Hepatocyte (in vitro differentiated cells): ENCODE results near the gene GALNTL6. TPM values are rescaled to one million over a fixed set of nuclear protein-coding genes. Genes with fewer than 3 reads are reported as not detected.

Source experiments
- DNase-seq: peaks from one replicate; pipeline ENCODE4 v3.0.0-alpha.2; 2016; ENCODE audit warnings: low spot score
- H2AFZ ChIP-seq: fragments of 200-600 bp; sonication (generic); 2 replicates; pipeline ENCODE4 v1.6.0; 2016; ENCODE audit warnings: antibody characterized with exemption, mild to moderate bottlenecking
- H3K27ac ChIP-seq: fragments of 200-600 bp; sonication (generic); 2 replicates; pipeline ENCODE4 v1.5.1; 2016; ENCODE audit warnings: mild to moderate bottlenecking
- H3K27me3 ChIP-seq: fragments of 200-600 bp; sonication (generic); 2 replicates; pipeline ENCODE4 v1.6.1; 2016
- H3K36me3 ChIP-seq: fragments of 200-600 bp; sonication (generic); replicated peaks from 2 replicates; pipeline ENCODE4 v1.5.1; 2016; ENCODE audit warnings: low read depth; ENCODE audit not compliant: insufficient read depth
- H3K4me1 ChIP-seq: fragments of 200-600 bp; sonication (generic); 2 replicates; pipeline ENCODE4 v1.5.1; 2016; ENCODE audit warnings: mild to moderate bottlenecking, moderate library complexity; ENCODE audit not compliant: insufficient read depth
- H3K4me2 ChIP-seq: fragments of 200-600 bp; sonication (generic); 2 replicates; pipeline ENCODE4 v1.6.0; 2016
- H3K4me3 ChIP-seq: fragments of 200-600 bp; sonication (generic); 2 replicates; pipeline ENCODE4 v1.5.1; 2016; ENCODE audit warnings: mild to moderate bottlenecking
- H3K79me2 ChIP-seq: fragments of 200-600 bp; sonication (generic); 2 replicates; pipeline ENCODE4 v1.6.0; 2017; ENCODE audit warnings: mild to moderate bottlenecking
- H3K9me2 ChIP-seq: fragments of 200-600 bp; sonication (generic); replicated peaks from 2 replicates; pipeline ENCODE4 v1.6.0; 2017; ENCODE audit warnings: mild to moderate bottlenecking; ENCODE audit not compliant: insufficient read depth
- H3K9me3 ChIP-seq: fragments of 200-600 bp; sonication (generic); 2 replicates; pipeline ENCODE4 v1.5.1; 2016; ENCODE audit warnings: low read depth, mild to moderate bottlenecking
- H4K20me1 ChIP-seq: fragments of 200-600 bp; sonication (generic); 2 replicates; pipeline ENCODE4 v1.6.0; 2016; ENCODE audit warnings: mild to moderate bottlenecking; ENCODE audit not compliant: insufficient read depth, poor library complexity, severe bottlenecking
- EZH2 ChIP-seq: fragments of 200-600 bp; sonication (generic); IDR thresholded peaks from 2 replicates; pipeline ENCODE4 v1.6.1; 2016; ENCODE audit warnings: antibody characterized with exemption, mild to moderate bottlenecking, borderline replicate concordance
- EZH2phosphoT487 ChIP-seq: fragments of 200-600 bp; sonication (generic); IDR thresholded peaks from one replicate; pipeline ENCODE4 v1.6.1; 2018; ENCODE audit warnings: antibody characterized with exemption, mild to moderate bottlenecking, low read depth, moderate library complexity; ENCODE audit not compliant: unreplicated experiment, severe bottlenecking
- WGBS: methylation state at CpG from one replicate; pipeline ENCODE4 v1.1.6; 2016; ENCODE audit warnings: low lambda C conversion rate; ENCODE audit errors: missing lambda C conversion rate; 5-methylcytosine and 5-hydroxymethylcytosine counted together
- polyA plus RNA-seq: library from polyadenylated mRNA; unstranded; fragments of >200 nt; fragmentation: Nextera tagmentation; extraction: Ambion mirVana; gene quantifications from 2 replicates; pipeline ENCODE4 v1.2.1, GENCODE V29; 2016
- total RNA-seq: library from RNA; depleted of rRNA; stranded (reverse); fragments of >200 nt; gene quantifications from 2 replicates; pipeline ENCODE4 v1.2.3, GENCODE V29; 2014
- TF ChIP-seq, protein P1 (sequence below): fragments of 200-600 bp; sonication (generic); IDR thresholded peaks from 2 replicates; pipeline ENCODE4 v1.5.1; 2016; ENCODE audit warnings: antibody characterized with exemption, mild to moderate bottlenecking; ENCODE audit not compliant: poor library complexity

Gene GALNTL6
- total and polyA plus RNA-seq, 2 experiments from 2014 or later: 0.53 to 0.74 TPM

DNA sequence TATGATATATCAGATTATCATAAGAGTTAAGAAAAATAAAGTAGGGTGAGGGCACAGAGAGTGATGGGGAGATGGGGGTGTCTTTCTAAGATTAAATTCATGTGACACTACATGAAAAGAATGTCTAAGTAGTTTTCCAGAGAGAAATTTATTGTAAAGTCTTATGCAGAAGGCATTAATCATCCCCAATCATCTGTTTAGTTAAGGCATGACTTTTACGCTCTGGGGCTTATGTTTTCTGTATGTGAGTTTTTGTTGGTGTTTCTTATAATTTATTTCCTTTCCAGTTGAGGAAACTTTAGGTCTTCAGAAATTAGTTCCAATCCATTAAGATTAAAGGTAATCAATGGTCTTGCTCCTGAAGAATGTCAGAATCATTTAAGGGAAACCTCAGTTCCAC, 972.4 kb downstream of the GALNTL6 start:
- 83% methylated on average over 1 of the region's 1 CpG for WGBS

DNA sequence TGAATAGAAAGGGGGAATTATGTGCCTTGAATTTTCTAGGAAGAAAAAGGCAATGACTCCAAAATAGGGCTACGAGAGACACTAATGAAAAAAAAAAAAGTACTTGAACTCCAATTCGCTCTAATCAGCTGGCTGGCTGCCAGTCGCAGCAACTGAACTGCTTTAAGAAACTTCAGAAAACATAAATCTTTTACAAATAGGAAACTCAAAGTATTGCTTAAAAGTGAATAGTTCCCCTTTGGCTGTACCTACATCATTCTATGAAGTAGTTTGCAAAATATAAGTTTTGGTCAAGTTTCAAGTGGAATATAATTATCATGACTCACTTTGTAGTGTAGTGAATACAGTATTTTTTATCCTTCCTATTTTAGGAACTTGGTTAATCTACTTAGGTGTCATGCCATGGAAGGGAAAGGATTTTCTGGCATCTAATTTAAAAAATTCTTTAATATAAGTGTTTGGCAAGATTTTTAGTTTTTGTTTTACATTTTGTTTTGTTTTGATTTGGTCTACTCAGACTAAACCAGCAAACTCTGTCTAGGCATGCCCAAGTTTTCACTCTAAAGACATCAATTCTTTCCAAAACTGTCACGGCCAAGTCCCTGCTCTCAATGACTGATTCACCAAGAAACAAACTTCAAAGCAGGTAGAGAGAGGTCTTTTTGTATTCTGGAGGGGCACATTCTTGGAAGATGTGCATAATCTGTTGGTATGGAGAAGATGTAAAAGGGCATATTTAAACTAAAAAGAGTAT, 973.0 kb downstream of the GALNTL6 start:
- no peaks in the 10 kb centered on the region for H3K9me2 ChIP-seq
- H3K27ac ChIP-seq: no peak overlapping the region
- no peaks in the 10 kb centered on the region for H3K36me3 ChIP-seq
- no peaks in the 10 kb centered on the region for H3K79me2 ChIP-seq
- TF ChIP-seq EZH2phosphoT487: no peak
- no peak for TF ChIP-seq EZH2
- TF ChIP-seq, protein P1, sequence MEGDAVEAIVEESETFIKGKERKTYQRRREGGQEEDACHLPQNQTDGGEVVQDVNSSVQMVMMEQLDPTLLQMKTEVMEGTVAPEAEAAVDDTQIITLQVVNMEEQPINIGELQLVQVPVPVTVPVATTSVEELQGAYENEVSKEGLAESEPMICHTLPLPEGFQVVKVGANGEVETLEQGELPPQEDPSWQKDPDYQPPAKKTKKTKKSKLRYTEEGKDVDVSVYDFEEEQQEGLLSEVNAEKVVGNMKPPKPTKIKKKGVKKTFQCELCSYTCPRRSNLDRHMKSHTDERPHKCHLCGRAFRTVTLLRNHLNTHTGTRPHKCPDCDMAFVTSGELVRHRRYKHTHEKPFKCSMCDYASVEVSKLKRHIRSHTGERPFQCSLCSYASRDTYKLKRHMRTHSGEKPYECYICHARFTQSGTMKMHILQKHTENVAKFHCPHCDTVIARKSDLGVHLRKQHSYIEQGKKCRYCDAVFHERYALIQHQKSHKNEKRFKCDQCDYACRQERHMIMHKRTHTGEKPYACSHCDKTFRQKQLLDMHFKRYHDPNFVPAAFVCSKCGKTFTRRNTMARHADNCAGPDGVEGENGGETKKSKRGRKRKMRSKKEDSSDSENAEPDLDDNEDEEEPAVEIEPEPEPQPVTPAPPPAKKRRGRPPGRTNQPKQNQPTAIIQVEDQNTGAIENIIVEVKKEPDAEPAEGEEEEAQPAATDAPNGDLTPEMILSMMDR: no peak
- H3K4me1 ChIP-seq: no peaks in the 10 kb centered on the region
- no peak overlapping the region for H2AFZ ChIP-seq
- no peak overlapping the region for H3K4me3 ChIP-seq
- H4K20me1 ChIP-seq: no peaks in the 10 kb centered on the region
- no peaks in the 10 kb centered on the region for H3K9me3 ChIP-seq
- no peaks in the 10 kb centered on the region for H3K27me3 ChIP-seq
- H3K4me2 ChIP-seq: no peak overlapping the region
- 74% methylated on average over 4 of the region's 4 CpGs for WGBS
- no peak for DNase-seq

More for the DNA sequence above, 972.4 kb downstream of the GALNTL6 start:
- no peak overlapping the region for H2AFZ ChIP-seq
- H3K36me3 ChIP-seq: no peaks in the 10 kb centered on the region
- TF ChIP-seq EZH2 (no peak), EZH2phosphoT487 (no peak)
- TF ChIP-seq, protein P1: no peak
- H3K9me2 ChIP-seq: no peaks in the 10 kb centered on the region
- no peaks in the 10 kb centered on the region for H3K9me3 ChIP-seq
- no peaks in the 10 kb centered on the region for H4K20me1 ChIP-seq
- DNase-seq: no peak
- no peaks in the 10 kb centered on the region for H3K79me2 ChIP-seq
- no peaks in the 10 kb centered on the region for H3K4me1 ChIP-seq
- H3K27me3 ChIP-seq: no peaks in the 10 kb centered on the region
- no peak overlapping the region for H3K4me2 ChIP-seq
- no peak overlapping the region for H3K27ac ChIP-seq
- H3K4me3 ChIP-seq: no peak overlapping the region

DNA sequence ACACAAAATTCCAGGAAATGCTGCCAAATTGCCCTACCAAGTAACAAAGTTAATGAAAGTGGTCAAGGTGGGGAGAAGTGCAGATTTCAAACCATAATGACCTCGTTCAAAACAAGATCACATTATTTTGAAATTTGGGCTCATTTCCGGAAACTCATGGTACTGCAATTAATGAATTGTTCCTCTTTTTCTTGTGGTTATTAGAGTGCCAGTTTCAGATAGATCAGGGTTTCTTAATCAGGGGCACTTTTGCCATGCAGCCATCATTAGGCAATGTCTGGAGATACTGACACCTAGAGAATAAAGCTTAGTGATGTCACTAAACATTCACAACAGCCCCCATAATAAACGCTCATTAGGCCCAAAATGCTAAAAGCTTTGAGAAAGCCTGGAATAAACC, 973.9 kb downstream of the GALNTL6 start:
- H3K27me3 ChIP-seq: no peaks in the 10 kb centered on the region
- TF ChIP-seq, protein P1: no peak
- TF ChIP-seq EZH2phosphoT487: no peak
- TF ChIP-seq EZH2: no peak
- no peaks in the 10 kb centered on the region for H3K4me1 ChIP-seq
- H3K36me3 ChIP-seq: no peaks in the 10 kb centered on the region
- 88% methylated on average over 3 of the region's 3 CpGs for WGBS
- no peaks in the 10 kb centered on the region for H3K79me2 ChIP-seq
- no peak for DNase-seq
- no peaks in the 10 kb centered on the region for H3K9me2 ChIP-seq
- no peak overlapping the region for H2AFZ ChIP-seq
- H3K9me3 ChIP-seq: no peaks in the 10 kb centered on the region
- no peak overlapping the region for H3K4me3 ChIP-seq
- no peaks in the 10 kb centered on the region for H4K20me1 ChIP-seq
- H3K4me2 ChIP-seq: no peak overlapping the region
- no peak overlapping the region for H3K27ac ChIP-seq
